B cell (primary cell): ENCODE results near the gene COQ2.

Experiments
- CTCF ChIP-seq: fragments of 200-600 bp; IDR thresholded peaks from one replicate; pipeline ENCODE4 v1.8.0; 2022; ENCODE audit warnings: antibody characterized with exemption, mild to moderate bottlenecking
- EZH2 ChIP-seq: IDR thresholded peaks from 2 replicates; pipeline ENCODE4 v1.6.1; 2012; ENCODE audit warnings: borderline replicate concordance, low read depth, mild to moderate bottlenecking, moderate library complexity, low read length; ENCODE audit not compliant: insufficient read depth, poor library complexity, severe bottlenecking

GRCh38 chr4:83281307-83281706 lies 3.3 kb downstream of the COQ2 start:
- no peak for TF ChIP-seq EZH2
- no peak for TF ChIP-seq CTCF
